COR-L47 (cell line): Measurements from ENCODE around the gene PPIC.

Source experiments
- DNase-seq: peaks from one replicate; lab custom pipeline; 2025; lab: John Stamatoyannopoulos, UW

The PPIC gene

DNA sequence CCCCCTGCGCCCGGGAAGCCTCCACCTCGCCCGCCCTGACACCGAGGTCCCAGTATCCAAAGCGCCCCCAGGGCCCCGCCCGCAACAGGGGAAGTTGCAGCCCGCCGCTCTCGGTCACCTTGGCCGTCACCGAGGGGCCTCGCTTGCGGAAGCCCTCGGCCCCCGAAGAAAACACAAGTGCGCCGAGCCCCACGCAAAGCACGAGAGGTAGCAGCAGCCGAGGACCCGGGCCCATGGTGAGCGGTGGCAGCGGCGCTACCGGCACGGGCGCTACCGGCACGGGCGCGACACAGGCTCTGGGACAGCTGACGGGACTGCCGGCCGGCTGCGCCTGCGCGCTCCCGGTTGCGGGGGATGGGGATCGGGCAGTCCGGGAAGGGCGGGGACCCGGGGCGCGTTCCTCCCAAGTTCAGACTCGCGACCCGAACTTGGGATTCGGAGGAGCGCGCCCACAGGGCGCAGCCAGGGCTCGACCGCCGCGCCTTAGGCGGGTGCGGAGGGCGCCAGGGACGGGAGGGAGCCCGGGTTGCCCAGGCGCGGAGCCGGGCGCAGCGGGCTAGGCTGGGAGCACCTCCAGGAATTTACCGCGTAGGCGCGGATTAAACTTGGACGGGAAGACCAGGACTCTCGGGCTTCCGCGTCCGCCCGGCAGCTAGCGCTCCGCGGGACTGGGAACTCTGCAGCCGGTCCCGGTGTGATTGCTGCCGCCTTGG lies at the start of gene PPIC:
TSS of gene PPIC (minus strand) at position 335 of the 713 bp plus-strand sequence. CDS start at position 235, 100 bp downstream.
- DNase-seq, result peak; percentile 34

GRCh38 chr5:123085638-123086286 lies 49.2 kb upstream of the PPIC start:
- no peak for DNase-seq

DNA sequence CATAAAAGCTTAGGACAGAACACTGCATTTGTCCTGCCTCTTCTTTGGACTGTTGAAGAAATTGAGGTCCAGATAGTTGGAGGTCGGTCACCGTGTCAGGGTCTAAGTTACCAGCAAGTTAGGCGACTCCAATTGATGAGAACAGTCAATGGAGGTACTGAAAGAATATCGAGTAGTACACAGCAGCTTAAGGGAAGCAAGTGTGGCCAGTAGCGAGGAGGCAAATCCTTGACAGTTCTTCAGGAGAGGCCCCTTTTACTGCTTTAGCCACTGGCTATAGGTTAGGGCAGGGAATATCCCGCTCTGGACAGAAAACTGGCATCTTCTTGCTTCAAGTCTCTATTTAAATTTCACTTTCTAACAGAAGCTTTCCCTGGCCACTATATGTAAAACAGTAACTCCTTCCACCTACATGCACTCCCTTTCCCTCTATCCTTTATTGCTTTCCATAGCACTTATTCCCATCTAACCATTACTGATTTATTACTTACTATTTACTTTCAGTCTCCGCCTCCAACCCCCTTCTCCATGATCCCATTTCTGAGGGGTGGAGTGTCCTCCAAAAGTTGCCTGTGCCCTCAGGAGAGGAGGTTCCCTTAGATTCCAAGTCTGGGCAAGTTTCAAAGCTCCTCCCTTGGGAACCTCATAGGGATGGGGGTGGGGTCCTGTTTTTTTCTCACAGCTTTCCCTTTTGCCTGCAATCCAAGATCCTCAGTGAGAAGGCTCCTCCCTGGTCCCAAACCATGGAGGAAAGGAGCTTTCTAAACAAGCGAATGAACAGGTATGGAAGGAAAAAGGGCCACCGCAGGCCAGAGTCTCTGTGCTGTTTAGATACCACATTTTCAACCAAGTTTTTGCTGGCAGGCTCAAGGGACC lies 48.4 kb upstream of the PPIC start:
- DNase-seq, result no peak

GRCh38 chr5:123083298-123083697 lies 46.8 kb upstream of the PPIC start:
- no peak for DNase-seq

GRCh38 chr5:123080215-123080614 lies 43.7 kb upstream of the PPIC start:
- no peak for DNase-seq

GRCh38 chr5:123075521-123076163 lies 39.1 kb upstream of the PPIC start:
- DNase-seq, result no peak

- DNase-seq, result no peak
Observed at GRCh38 chr5:123068368-123068938, 31.9 kb upstream of the PPIC start.

- DNase-seq, result no peak
Observed at GRCh38 chr5:123066016-123066415, 29.5 kb upstream of the PPIC start.

GRCh38 chr5:123059455-123059854 lies 22.9 kb upstream of the PPIC start:
- DNase-seq, result no peak

DNA sequence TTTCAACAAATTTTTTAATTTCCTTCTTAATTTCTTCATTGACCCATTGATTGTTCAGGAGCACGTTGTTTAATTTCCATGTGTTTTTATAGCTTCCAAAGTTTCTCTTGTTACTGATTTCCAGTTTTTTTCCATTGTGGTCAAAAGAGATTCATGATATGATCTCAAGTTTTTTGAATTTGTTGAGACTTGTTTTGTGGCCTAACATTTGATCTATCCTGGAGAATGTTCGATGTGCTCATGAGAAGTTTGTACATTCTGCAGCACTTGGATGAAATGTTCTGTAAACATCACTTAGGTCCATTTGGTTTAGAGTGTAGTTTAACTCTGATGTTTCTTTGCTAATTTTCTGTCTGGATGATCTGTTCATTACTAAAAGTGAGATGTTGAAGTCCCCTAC lies 14.7 kb upstream of the PPIC start:
- no peak for DNase-seq

DNA sequence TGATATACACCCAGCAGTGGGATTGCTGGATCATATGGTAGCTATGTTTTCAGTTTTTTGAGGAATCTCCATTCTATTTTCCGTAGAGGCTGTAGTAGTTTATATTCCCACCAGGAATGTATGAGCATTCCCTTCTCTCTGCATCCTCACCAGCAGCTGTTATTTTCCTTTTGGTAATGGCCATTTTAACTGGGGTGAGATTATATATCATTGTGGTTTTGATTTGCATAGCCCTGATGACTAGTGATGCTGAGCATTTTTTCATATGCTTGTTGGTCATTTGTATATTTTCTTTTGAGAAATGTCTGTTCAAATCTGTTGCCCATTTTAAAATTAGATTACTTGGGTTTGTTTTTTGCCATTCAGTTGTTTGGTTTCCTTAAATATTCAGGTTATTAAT lies 11.2 kb upstream of the PPIC start:
- no peak for DNase-seq

GRCh38 chr5:123046222-123046621 lies 9.7 kb upstream of the PPIC start:
- DNase-seq, result no peak

GRCh38 chr5:123044926-123045617 lies 8.5 kb upstream of the PPIC start:
- no peak for DNase-seq

GRCh38 chr5:123039673-123040072 lies 3.1 kb upstream of the PPIC start:
- no peak for DNase-seq

- DNase-seq, result no peak
Observed at GRCh38 chr5:123037104-123037418, 536 bp upstream of the PPIC start.

GRCh38 chr5:123035918-123036390 lies 571 bp downstream of the PPIC start:
- peak; percentile 32 for DNase-seq

DNA sequence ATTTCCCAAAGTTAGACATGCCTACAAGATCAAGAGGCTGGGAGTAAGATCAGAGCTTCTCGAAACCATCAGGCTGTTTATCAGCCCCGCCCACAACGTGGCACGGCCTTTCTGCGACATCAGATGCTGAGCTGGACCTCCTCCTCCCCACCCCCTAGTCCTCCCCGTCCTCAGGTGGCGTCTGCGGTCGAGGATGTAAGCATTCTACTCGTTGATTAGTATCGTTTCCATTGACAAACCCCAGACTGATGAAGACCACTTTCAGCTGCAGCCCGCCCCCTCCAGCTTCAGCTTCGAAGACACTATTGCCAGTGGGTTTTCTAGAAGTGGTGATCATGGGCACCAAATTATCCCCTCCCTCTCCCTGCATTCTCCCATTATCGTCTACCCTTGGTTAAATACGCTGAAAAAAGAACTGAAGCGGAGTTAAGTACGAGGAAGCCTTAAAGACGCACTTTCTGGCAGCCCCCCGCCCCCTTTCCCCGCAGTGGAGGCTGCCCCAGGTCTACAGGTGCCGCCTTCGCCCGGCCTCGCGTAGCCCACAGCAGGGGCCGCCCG lies 1.1 kb downstream of the PPIC start:
- peak; percentile 32 for DNase-seq

DNA sequence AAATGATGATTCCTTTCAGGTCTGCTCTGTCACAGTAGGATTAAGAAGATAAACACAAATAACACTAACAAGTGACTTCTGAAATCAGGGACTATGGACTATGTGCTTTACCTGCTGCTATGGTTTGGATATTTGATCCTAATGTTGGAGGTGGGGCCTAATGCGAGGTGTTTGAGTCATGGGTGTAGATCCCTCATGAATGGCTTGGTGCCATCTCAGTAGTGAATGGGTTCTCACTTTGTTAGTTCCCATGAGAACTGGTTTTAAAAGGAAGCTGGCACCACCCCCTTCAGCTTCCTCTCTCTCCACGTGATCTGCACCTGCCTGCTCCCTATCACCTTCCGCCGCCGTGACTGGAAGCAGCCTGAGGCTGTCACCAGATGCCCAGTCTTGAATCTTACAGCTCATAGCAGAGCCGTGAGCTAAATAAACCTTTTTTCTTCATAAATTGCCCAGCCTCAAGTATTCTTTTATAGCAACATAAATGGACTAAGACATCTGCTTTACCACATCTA lies 3.3 kb downstream of the PPIC start:
- no peak for DNase-seq

DNA sequence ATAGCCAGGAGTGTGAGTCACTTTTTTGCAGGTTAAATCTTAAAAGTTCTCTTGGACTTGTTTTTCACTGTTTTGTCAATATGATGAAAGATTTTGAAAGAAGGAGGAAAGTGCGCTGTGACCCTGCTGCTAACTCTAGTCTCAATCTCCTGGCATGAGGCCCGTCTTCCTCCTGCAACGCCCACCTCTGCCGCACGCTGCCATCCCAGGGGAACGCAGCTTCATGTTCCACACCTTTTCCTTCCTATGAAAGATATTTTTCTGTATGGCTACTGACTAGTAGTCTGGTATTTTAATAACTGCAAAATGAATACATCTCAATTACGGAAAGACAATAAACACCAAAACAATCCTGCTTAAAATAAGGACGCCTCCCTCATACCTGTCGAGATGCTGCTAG lies 8.3 kb downstream of the PPIC start:
- no peak for DNase-seq

DNA sequence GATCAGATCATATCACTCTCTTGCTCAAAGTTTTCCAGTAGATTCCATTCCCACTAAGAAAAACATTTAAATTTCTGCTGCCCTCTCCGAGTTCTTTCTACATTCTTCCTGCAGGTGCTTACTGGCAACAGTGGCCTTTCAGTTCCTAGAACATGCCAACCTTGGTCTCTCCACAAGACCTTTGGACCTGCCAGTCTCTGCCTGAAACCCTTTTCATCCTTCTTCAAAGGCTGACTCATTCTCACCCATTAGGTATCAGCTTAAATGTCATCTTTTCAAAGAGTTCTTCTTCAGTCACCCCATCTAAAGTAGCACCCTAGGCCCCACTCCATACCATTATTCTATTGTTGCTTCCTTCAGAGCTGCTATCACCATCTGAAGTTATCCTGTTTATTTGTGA lies 21.8 kb downstream of the PPIC start:
- DNase-seq, result no peak

GRCh38 chr5:123012321-123012720 lies 24.2 kb downstream of the PPIC start:
- no peak for DNase-seq
